Peyer's patch (tissue), 4 donors: ENCODE data around the gene MYZAP. TPM values are rescaled to one million over a fixed set of nuclear protein-coding genes. Genes with fewer than 3 reads are reported as not detected.

Experiments used
- DNase-seq, 3 donors: peaks; one replicate each; pipeline ENCODE4 v3.0.0-alpha.2; 2017 to 2019
- H3K27ac ChIP-seq, 4 donors: fragments of 200-600 bp; sonication (generic); one replicate each; pipeline ENCODE4 v1.5.1; 2016 to 2019
- H3K27me3 ChIP-seq, 2 donors: fragments of 200-600 bp; sonication (generic); one replicate each; pipeline ENCODE4 v1.5.1; 2019
- H3K36me3 ChIP-seq, 3 donors: fragments of 200-600 bp; sonication (generic); one replicate each; pipeline ENCODE4 v1.5.1; 2016 to 2019
- H3K4me1 ChIP-seq, 4 donors: fragments of 200-600 bp; sonication (generic); one replicate each; pipeline ENCODE4 v1.5.1; 2016 to 2019
- H3K4me3 ChIP-seq, 4 donors: fragments of 200-600 bp; sonication (generic); 1 replicate in 3 of 4; 2 replicates in 1 of 4; pipeline ENCODE4 v1.5.1; 2016 to 2019; ENCODE audit warnings: mild to moderate bottlenecking in 1 of 4
- H3K9me3 ChIP-seq, 4 donors: fragments of 200-600 bp; sonication (generic); one replicate each; pipeline ENCODE4 v1.5.1; 2016 to 2019; ENCODE audit warnings: mild to moderate bottlenecking in 1 of 4
- CTCF ChIP-seq, 6 experiments: fragments of 450-650 bp in 4 of 6; fragments of 200-600 bp in 2 of 6; sonication (generic) in 1 of 6; IDR thresholded peaks; one replicate each; pipeline ENCODE4 v1.5.1; 2017 to 2019; ENCODE audit warnings: antibody characterized with exemption in 6 of 6, mild to moderate bottlenecking in 3 of 6, moderate library complexity in 1 of 6
- POLR2A ChIP-seq, 2 donors: fragments of 450-650 bp; IDR thresholded peaks; one replicate each; pipeline ENCODE4 v1.5.1; 2017; ENCODE audit warnings: antibody characterized with exemption in 2 of 2, mild to moderate bottlenecking in 2 of 2, moderate library complexity in 2 of 2
- total RNA-seq, 4 donors: library from RNA; depleted of rRNA; stranded (reverse); fragments of >200 nt; gene quantifications; one replicate each; pipeline ENCODE4 v1.1.0, GENCODE V29; 2016

The MYZAP gene
- total RNA-seq, 4 donors from 2014 or later: 2.5 to 36.3 (median 17.4) TPM

- TF ChIP-seq CTCF (IDR thresholded peaks at IDR 0.05) (no peak), POLR2A (IDR thresholded peaks at IDR 0.05) (no peak)
- H3K9me3 ChIP-seq: peaks cover 0 to 13% (median 5%) of the 10 kb centered on the region in 4 donors
- H3K27me3 ChIP-seq: no peaks in the 10 kb centered on the region
- no peak overlapping the region for H3K27ac ChIP-seq
- H3K4me3 ChIP-seq: no peak overlapping the region
- peaks cover 0 to 33% (median 3%) of the 10 kb centered on the region in 4 donors for H3K4me1 ChIP-seq
- no peaks in the 10 kb centered on the region for H3K36me3 ChIP-seq
- no peak for DNase-seq
Measured at GRCh38 chr15:57583282-57583681, 8.4 kb upstream of the MYZAP start.

GRCh38 chr15:57583720-57584119 lies 8.0 kb upstream of the MYZAP start:
- Histone ChIP-seq H3K27ac (no peak overlapping the region), H3K4me3 (no peak overlapping the region), H3K36me3 (no peaks in the 10 kb centered on the region), H3K9me3 (peaks cover 0 to 13% (median 5%) of the 10 kb centered on the region in 4 donors), H3K4me1 (peaks cover 0 to 29% (median 3%) of the 10 kb centered on the region in 4 donors), H3K27me3 (no peaks in the 10 kb centered on the region)
- TF ChIP-seq CTCF (IDR thresholded peaks at IDR 0.05): no peak
- no peak for TF ChIP-seq POLR2A (IDR thresholded peaks at IDR 0.05)
- no peak for DNase-seq

- Histone ChIP-seq H3K27me3 (no peaks in the 10 kb centered on the region), H3K9me3 (peaks cover 0 to 13% (median 5%) of the 10 kb centered on the region in 4 donors), H3K4me1 (peaks cover 0 to 10% (median under 1%) of the 10 kb centered on the region in 4 donors), H3K27ac (no peak overlapping the region), H3K4me3 (no peak overlapping the region), H3K36me3 (no peaks in the 10 kb centered on the region)
- DNase-seq: no peak
- no peak for TF ChIP-seq CTCF (IDR thresholded peaks at IDR 0.05)
- TF ChIP-seq POLR2A (IDR thresholded peaks at IDR 0.05): no peak
Measured at GRCh38 chr15:57586661-57587424, 4.9 kb upstream of the MYZAP start.

GRCh38 chr15:57589281-57589680 lies 2.4 kb upstream of the MYZAP start:
- Histone ChIP-seq H3K27ac (no peak overlapping the region), H3K27me3 (no peaks in the 10 kb centered on the region), H3K36me3 (no peaks in the 10 kb centered on the region), H3K4me3 (no peak overlapping the region), H3K4me1 (peaks cover 0 to 13% (median 0%) of the 10 kb centered on the region in 4 donors), H3K9me3 (no peaks in the 10 kb centered on the region)
- no peak for DNase-seq
- TF ChIP-seq CTCF (IDR thresholded peaks at IDR 0.05) (no peak), POLR2A (IDR thresholded peaks at IDR 0.05) (no peak)

- peaks cover 0 to 17% (median 0%) of the 10 kb centered on the region in 4 donors for H3K4me1 ChIP-seq
- no peak overlapping the region for H3K27ac ChIP-seq
- DNase-seq: no peak
- no peaks in the 10 kb centered on the region for H3K27me3 ChIP-seq
- no peak overlapping the region for H3K4me3 ChIP-seq
- no peaks in the 10 kb centered on the region for H3K9me3 ChIP-seq
- H3K36me3 ChIP-seq: no peaks in the 10 kb centered on the region
- TF ChIP-seq CTCF (IDR thresholded peaks at IDR 0.05) (no peak), POLR2A (IDR thresholded peaks at IDR 0.05) (no peak)
Measured at GRCh38 chr15:57589754-57590153, 1.9 kb upstream of the MYZAP start.
